Lower leg skin (tissue), 4 donors: ENCODE results near the gene MNT. TPM values are rescaled to one million over a fixed set of nuclear protein-coding genes. Genes with fewer than 3 reads are reported as not detected.

Source experiments
- DNase-seq, 2 donors: peaks; one replicate each; pipeline ENCODE4 v3.0.0-alpha.2; 2019; ENCODE audit warnings: low spot score in 2 of 2
- H3K4me3 ChIP-seq: fragments of 200-600 bp; sonication (generic); 2 replicates; pipeline ENCODE4 v1.5.1; 2017; ENCODE audit warnings: mild to moderate bottlenecking, low read depth; ENCODE audit not compliant: poor library complexity, severe bottlenecking
- POLR2A ChIP-seq, 2 donors: fragments of 450-650 bp; IDR thresholded peaks; one replicate each; pipeline ENCODE4 v1.6.1; 2016 to 2017; ENCODE audit warnings: antibody characterized with exemption in 2 of 2, mild to moderate bottlenecking in 1 of 2, moderate library complexity in 1 of 2
- WGBS, 2 donors: methylation state at CpG; one replicate each; pipeline ENCODE4 v1.1.5; 2018; 5-methylcytosine and 5-hydroxymethylcytosine counted together
- intact Hi-C: fragments of 100-400 bp; cut with DNase I; formaldehyde crosslinking; loops from one replicate; pipeline ENCODE4 v1.15.0; 2023; ENCODE audit warnings: low total_unique reads
- total RNA-seq, 4 donors: library from RNA; depleted of rRNA; stranded (reverse); fragments of >200 nt; gene quantifications; one replicate each; pipeline ENCODE4 v1.1.0, GENCODE V29; 2016
- TF ChIP-seq, protein P1 (sequence below), 3 donors: fragments of 450-650 bp; IDR thresholded peaks; one replicate each; pipeline ENCODE4 v1.5.1; 2016; ENCODE audit warnings: antibody characterized with exemption in 3 of 3, mild to moderate bottlenecking in 3 of 3, moderate library complexity in 2 of 3

MNT gene
- total RNA-seq, 4 donors from 2014 or later = 10.3 to 28.6 (median 15.4) TPM

DNA sequence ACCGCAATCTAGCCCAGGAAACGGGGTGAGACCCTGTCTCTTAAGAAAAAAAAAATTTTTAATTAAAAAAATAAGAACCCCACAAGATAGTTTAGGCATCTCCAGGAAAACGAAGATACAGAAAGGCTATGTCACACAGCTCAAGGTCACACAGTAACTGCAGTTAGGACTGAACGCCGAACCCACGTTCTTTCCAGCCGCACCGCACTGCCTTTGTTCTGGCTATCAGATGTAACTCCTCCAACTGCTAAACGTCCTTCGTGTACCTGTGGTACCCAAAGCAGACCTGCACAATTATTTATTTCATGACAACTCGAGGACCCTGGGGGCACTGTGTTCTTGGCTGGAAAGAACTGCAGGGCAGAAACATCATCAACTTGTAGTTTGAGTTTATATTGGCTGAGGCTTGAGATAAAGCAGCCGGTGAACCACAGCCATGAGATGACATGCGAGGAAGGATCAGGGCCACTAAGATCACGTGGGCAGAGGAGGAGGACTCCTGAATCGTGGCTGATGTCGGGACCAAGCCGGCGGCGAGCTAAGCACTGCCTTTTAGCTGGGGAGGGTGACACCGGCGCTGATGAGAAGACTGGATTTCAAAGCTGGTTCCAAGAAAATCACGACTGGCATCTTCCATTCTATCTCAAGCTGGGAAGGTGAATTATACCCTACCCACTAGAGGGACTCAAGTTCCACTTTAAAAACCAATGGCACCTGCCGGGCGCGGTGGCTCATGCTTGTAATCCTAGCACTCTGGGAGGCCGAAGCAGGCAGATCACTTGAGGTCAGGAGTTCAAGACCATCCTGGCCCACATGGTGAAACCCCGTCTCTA lies 20.7 kb upstream of the MNT start:
- DNase-seq = peak in 1 of 2 donors; percentile 60
- H3K4me3 ChIP-seq = no peak overlapping the region
- no peak for TF ChIP-seq POLR2A (IDR thresholded peaks at IDR 0.05)
- TF ChIP-seq, protein P1, sequence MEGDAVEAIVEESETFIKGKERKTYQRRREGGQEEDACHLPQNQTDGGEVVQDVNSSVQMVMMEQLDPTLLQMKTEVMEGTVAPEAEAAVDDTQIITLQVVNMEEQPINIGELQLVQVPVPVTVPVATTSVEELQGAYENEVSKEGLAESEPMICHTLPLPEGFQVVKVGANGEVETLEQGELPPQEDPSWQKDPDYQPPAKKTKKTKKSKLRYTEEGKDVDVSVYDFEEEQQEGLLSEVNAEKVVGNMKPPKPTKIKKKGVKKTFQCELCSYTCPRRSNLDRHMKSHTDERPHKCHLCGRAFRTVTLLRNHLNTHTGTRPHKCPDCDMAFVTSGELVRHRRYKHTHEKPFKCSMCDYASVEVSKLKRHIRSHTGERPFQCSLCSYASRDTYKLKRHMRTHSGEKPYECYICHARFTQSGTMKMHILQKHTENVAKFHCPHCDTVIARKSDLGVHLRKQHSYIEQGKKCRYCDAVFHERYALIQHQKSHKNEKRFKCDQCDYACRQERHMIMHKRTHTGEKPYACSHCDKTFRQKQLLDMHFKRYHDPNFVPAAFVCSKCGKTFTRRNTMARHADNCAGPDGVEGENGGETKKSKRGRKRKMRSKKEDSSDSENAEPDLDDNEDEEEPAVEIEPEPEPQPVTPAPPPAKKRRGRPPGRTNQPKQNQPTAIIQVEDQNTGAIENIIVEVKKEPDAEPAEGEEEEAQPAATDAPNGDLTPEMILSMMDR (IDR thresholded peaks at IDR 0.05) = no peak
- intact Hi-C loops = no loop called here
- WGBS, 2 donors = 83 to 91% methylated on average over 27 of the region's 27 CpGs

DNA sequence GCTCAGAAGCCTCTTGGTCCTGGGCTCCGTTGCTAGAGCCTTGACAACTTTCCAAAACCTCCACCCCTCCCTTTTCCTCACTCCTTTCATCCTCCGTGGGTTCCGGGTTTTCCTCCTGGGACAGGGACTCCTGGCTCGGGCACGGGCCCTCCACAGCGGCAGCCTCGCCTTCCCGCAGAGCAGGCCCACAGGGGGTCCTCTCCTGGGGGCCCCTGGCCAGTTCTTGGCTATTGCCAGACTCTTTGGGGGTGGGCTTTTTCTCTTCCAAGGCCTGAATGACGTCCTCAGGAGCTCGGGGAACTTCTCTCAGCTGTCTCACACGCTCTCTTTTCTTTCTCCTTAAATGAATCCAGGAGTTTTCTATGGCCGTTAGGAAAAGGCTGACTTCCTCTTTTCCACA lies 19.3 kb upstream of the MNT start:
- 78% methylated on average over 12 of the region's 12 CpGs for WGBS, 2 donors
- intact Hi-C loops = no loop called here
- no peak for DNase-seq
- no peak for TF ChIP-seq POLR2A (IDR thresholded peaks at IDR 0.05)
- TF ChIP-seq, protein P1 (IDR thresholded peaks at IDR 0.05) = no peak
- no peak overlapping the region for H3K4me3 ChIP-seq

DNA sequence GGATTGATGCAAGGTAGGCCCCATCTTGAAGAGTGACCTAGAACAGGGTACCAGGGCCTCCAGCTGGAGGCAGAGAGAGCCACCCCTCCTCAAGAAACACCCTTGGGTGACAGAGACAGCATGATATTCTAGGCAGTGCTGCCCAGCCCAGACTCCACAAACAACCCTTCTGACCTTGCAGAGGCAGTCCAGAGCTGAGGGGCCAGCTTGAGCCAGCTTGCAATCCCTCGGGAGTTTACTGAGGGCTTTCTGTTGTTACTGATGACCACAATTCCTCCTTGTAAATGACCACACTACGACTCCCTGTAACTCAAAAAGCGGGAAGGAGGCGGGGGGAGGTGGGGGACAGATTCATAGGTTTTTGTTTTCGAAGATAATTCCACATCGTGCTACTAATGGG lies 18.6 kb upstream of the MNT start:
- DNase-seq = no peak
- H3K4me3 ChIP-seq = no peak overlapping the region
- intact Hi-C loops = no loop called here
- TF ChIP-seq, protein P1 (IDR thresholded peaks at IDR 0.05) = no peak
- no peak for TF ChIP-seq POLR2A (IDR thresholded peaks at IDR 0.05)
- 89 to 93% methylated on average over 6 of the region's 6 CpGs for WGBS, 2 donors

GRCh38 chr17:2418572-2418971 lies 17.7 kb upstream of the MNT start:
- intact Hi-C loops = no loop called here
- WGBS, 2 donors = 80 to 87% methylated on average over 7 of the region's 7 CpGs
- H3K4me3 ChIP-seq = no peak overlapping the region
- no peak for TF ChIP-seq POLR2A (IDR thresholded peaks at IDR 0.05)
- TF ChIP-seq, protein P1 (IDR thresholded peaks at IDR 0.05) = no peak
- DNase-seq = no peak

- TF ChIP-seq, protein P1 (IDR thresholded peaks at IDR 0.05) = peak in 1 of 3 donors; percentile 97
- TF ChIP-seq POLR2A (IDR thresholded peaks at IDR 0.05) = no peak
- WGBS, 2 donors = 27% methylated on average over 19 of the region's 19 CpGs
- DNase-seq = peak; percentile 93 to 99
- H3K4me3 ChIP-seq = no peak overlapping the region
- intact Hi-C loops = no loop called here
Observed at GRCh38 chr17:2416010-2416734, 15.3 kb upstream of the MNT start.
